ENCODE measurements around the gene AUNIP. TPM values are rescaled to one million over a fixed set of nuclear protein-coding genes. Genes with fewer than 3 reads are reported as not detected.

Gene AUNIP
- total RNA-seq, 1 experiment from 2014 or later: 22.2 TPM

DNA sequence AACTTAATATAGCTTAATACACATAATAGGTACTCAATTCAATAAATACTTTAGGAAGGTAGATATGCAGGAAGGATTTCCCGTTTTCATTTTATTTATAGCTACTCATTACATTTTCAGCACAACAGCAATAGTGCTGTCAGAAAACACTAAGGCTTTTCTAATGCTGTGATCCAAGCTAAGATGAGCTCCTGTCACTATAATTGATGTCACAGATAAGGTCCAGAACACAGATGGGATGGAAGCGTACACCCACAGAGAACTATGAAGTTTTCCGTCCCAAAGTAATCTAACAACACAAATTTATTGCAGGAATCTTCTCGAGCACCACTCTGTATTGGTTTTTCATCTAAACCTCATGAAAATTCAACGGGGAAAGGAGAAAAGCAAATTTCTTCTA, 13.6 kb downstream of the AUNIP start:
- no CpG with 5 or more reads among the region's 5 CpGs for WGBS (ENCODE audit: extremely low coverage, insufficient read length, low lambda C conversion rate)
- Histone ChIP-seq H2AK5ac (ENCODE audit: insufficient read length, low read length) (no peak overlapping the region), H3K23me2 (ENCODE audit: insufficient read length, low read depth, low read length, poor library complexity, severe bottlenecking) (no peaks in the 10 kb centered on the region), H3K79me1 (ENCODE audit: insufficient read depth, low read depth, low read length, poor library complexity, severe bottlenecking) (no peaks in the 10 kb centered on the region), H2BK12ac (ENCODE audit: insufficient read length, low read depth, low read length) (no peak overlapping the region), H3K56ac (ENCODE audit: insufficient read length, low read depth, low read length) (no peak overlapping the region), H3K18ac (ENCODE audit: insufficient read length, low read depth, low read length) (no peak overlapping the region), H3K9ac (ENCODE audit: extremely low read depth, insufficient read length, low read length) (no peak overlapping the region), H4K91ac (ENCODE audit: insufficient read length, low read depth, low read length) (no peak overlapping the region), H4K8ac (replicated peaks; ENCODE audit: insufficient read length, low read depth, low read length) (no peak overlapping the region), H3K27me3 (ENCODE audit: insufficient read depth, low read length) (no peaks in the 10 kb centered on the region), H3K9me3 (ENCODE audit: control insufficient read depth, low read depth, low read length) (no peaks in the 10 kb centered on the region), H3K14ac (ENCODE audit: insufficient read depth, low read length) (no peak overlapping the region), H2BK5ac (ENCODE audit: insufficient read length, low read length) (no peak overlapping the region), H3K4ac (ENCODE audit: low read depth, low read length) (no peak overlapping the region), H4K5ac (ENCODE audit: insufficient read length, low read depth, low read length) (no peak overlapping the region), H3K79me2 (ENCODE audit: insufficient read depth, low read length) (no peaks in the 10 kb centered on the region; the same call in 1 of the 2 replicates), H2BK120ac (ENCODE audit: low read depth, low read length, poor library complexity, severe bottlenecking) (no peak overlapping the region), H3K23ac (ENCODE audit: insufficient read length, low read depth, low read length) (no peak overlapping the region), H2AFZ (ENCODE audit: low read length) (no peak overlapping the region), H4K20me1 (ENCODE audit: control insufficient read depth, insufficient read depth, insufficient read length) (no peaks in the 10 kb centered on the region), H3K4me1 (ENCODE audit: insufficient read depth, low read length) (no peaks in the 10 kb centered on the region), H2BK20ac (ENCODE audit: low read depth, low read length, poor library complexity, severe bottlenecking) (no peak overlapping the region), H3T11ph (ENCODE audit: low read length) (no peak overlapping the region), H3K27ac (ENCODE audit: insufficient read length, low read depth, low read length) (no peak overlapping the region), H3K4me2 (ENCODE audit: insufficient read depth, insufficient read length, low read length) (no peak overlapping the region), H2BK15ac (ENCODE audit: low read depth, low read length) (no peak overlapping the region)
- H3K27ac Mint-ChIP-seq: no peak overlapping the region
- no peaks in the 10 kb centered on the region for H3K9me3 Mint-ChIP-seq
- H3K4me3 Mint-ChIP-seq: no peak overlapping the region
- H3K4me1 Mint-ChIP-seq: peaks cover 10 to 14% of the 10 kb centered on the region in 2 experiments
- H3K27me3 Mint-ChIP-seq (ENCODE audit: low read depth): no peaks in the 10 kb centered on the region
- TF ChIP-seq CTCF (conservative IDR thresholded peaks at IDR 0.05): no peak
- H3K36me3 Mint-ChIP-seq (ENCODE audit: insufficient read depth in 1 of 3, low read depth in 3 of 3): no peaks in the 10 kb centered on the region
- no peak for DNase-seq

Data from H9 (cell line).